ENCODE measurements around the gene SLC25A42. TPM values are rescaled to one million over a fixed set of nuclear protein-coding genes. Genes with fewer than 3 reads are reported as not detected.

Gene SLC25A42
- total and polyA plus RNA-seq, 2 donors (not counting 1 experiment from before 2014, with no cell fraction given), result 36.5 to 83.9 TPM

DNA sequence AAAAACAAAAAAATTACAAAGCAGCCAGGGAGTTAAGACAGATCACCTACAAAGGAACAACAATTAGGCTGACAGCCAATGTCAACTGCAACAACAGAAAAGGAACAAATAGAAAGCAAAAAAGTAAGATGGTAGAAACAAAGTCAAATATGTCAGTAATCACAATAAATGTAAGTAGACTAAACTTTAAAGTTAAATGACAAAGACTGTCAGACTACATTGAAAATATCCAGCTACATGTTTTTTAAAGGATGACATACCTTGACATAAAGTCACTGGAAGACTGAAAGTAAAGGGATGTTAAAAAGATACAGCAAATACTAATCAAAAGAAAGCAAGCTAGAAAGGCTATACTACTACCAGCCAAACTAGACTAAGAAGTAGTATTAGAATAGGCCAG, 59.6 kb downstream of the SLC25A42 start:
- Mint-ChIP-seq H3K27me3 (no peaks in the 10 kb centered on the region), H3K27ac (no peak overlapping the region), H3K9me3 (ENCODE audit: insufficient read depth) (peaks cover 5% of the 10 kb centered on the region), H3K4me1 (no peaks in the 10 kb centered on the region), H3K4me3 (no peak overlapping the region)
- no peaks in the 10 kb centered on the region for H3K4me1 ChIP-seq (ENCODE audit: control insufficient read depth in 2 of 2, insufficient read depth in 2 of 2, low read length in 2 of 2)
- DNase-seq (no peak), ATAC-seq (ENCODE audit: low read depth) (no peak)
- no peaks in the 10 kb centered on the region for H4K20me1 ChIP-seq (ENCODE audit: control insufficient read depth, insufficient read depth, low read length, poor library complexity, severe bottlenecking)
- no peak overlapping the region for H2AFZ ChIP-seq (ENCODE audit: insufficient read depth, low read depth, low read length, poor library complexity, severe bottlenecking)
- no peaks in the 10 kb centered on the region for H3K79me2 ChIP-seq (ENCODE audit: control insufficient read depth, insufficient read depth, low read length)
- no peak overlapping the region for H3K27ac ChIP-seq (ENCODE audit: low read length in 2 of 2)
- ChIA-PET POLR2A (no interaction called here), CTCF (interaction anchor here (0.7 kb wide), 2 partner anchors 13 to 20 kb away, joined by 3 read pairs; no protein-coding TSS in a partner anchor)
- H3K27me3 ChIP-seq (replicated peaks in 1 of 4; ENCODE audit: control extremely low read depth in 1 of 4, control insufficient read depth in 3 of 4, insufficient read depth in 4 of 4, low read length in 3 of 4), result no peaks in the 10 kb centered on the region
- TF ChIP-seq CTCF (IDR thresholded peaks at IDR 0.05), result no peak
- TF ChIP-seq EZH2 (IDR thresholded peaks at IDR 0.05; ENCODE audit: borderline replicate concordance, insufficient read depth, low read depth, low read length, poor library complexity, severe bottlenecking), result no peak
- intact Hi-C loops (cut with micrococcal nuclease), result no loop called here
- peaks cover 0 to 4% (median 3%) of the 10 kb centered on the region in 3 donors for H3K9me3 ChIP-seq (ENCODE audit: control extremely low read depth in 1 of 3, control insufficient read depth in 2 of 3, insufficient read depth in 1 of 3, low read length in 2 of 3)
- H3K4me3 ChIP-seq (ENCODE audit: control extremely low read depth in 1 of 5, extremely low read depth in 1 of 5, insufficient read depth in 1 of 5, low read depth in 2 of 5, low read length in 4 of 5), result no peak overlapping the region
- H3K9ac ChIP-seq (ENCODE audit: low read length), result no peak overlapping the region
- no peak overlapping the region for H3K4me2 ChIP-seq (replicated peaks; ENCODE audit: low read depth, low read length, poor library complexity, severe bottlenecking)
- H3K36me3 ChIP-seq (replicated peaks in 1 of 2; ENCODE audit: control extremely low read depth in 1 of 2, control insufficient read depth in 1 of 2, extremely low read depth in 1 of 2, insufficient read depth in 2 of 2, low read length in 1 of 2), result peaks cover 0 to 16% of the 10 kb centered on the region in 2 experiments

- Histone ChIP-seq H3K4me2 (replicated peaks; ENCODE audit: low read depth, low read length, poor library complexity, severe bottlenecking) (no peak overlapping the region), H3K9me3 (ENCODE audit: control extremely low read depth in 1 of 3, control insufficient read depth in 2 of 3, insufficient read depth in 1 of 3, low read length in 2 of 3) (peaks cover 0 to 4% (median 3%) of the 10 kb centered on the region in 3 donors), H4K20me1 (ENCODE audit: control insufficient read depth, insufficient read depth, low read length, poor library complexity, severe bottlenecking) (no peaks in the 10 kb centered on the region), H3K27me3 (replicated peaks in 1 of 4; ENCODE audit: control extremely low read depth in 1 of 4, control insufficient read depth in 3 of 4, insufficient read depth in 4 of 4, low read length in 3 of 4) (no peaks in the 10 kb centered on the region), H3K9ac (ENCODE audit: low read length) (no peak overlapping the region), H3K36me3 (replicated peaks in 1 of 2; ENCODE audit: control extremely low read depth in 1 of 2, control insufficient read depth in 1 of 2, extremely low read depth in 1 of 2, insufficient read depth in 2 of 2, low read length in 1 of 2) (peaks cover 0 to 8% of the 10 kb centered on the region in 2 experiments), H3K79me2 (ENCODE audit: control insufficient read depth, insufficient read depth, low read length) (no peaks in the 10 kb centered on the region), H2AFZ (ENCODE audit: insufficient read depth, low read depth, low read length, poor library complexity, severe bottlenecking) (no peak overlapping the region), H3K27ac (ENCODE audit: low read length in 2 of 2) (no peak overlapping the region), H3K4me3 (ENCODE audit: control extremely low read depth in 1 of 5, extremely low read depth in 1 of 5, insufficient read depth in 1 of 5, low read depth in 2 of 5, low read length in 4 of 5) (no peak overlapping the region), H3K4me1 (ENCODE audit: control insufficient read depth in 2 of 2, insufficient read depth in 2 of 2, low read length in 2 of 2) (no peaks in the 10 kb centered on the region)
- WGBS (ENCODE audit: insufficient coverage), result no CpG with 5 or more reads among the region's 6 CpGs
- intact Hi-C loops (cut with micrococcal nuclease), result no loop called here
- DNase-seq, result no peak
- ATAC-seq (ENCODE audit: low read depth), result no peak
- no peak for TF ChIP-seq CTCF (IDR thresholded peaks at IDR 0.05)
- no peak for TF ChIP-seq EZH2 (IDR thresholded peaks at IDR 0.05; ENCODE audit: borderline replicate concordance, insufficient read depth, low read depth, low read length, poor library complexity, severe bottlenecking)
- Mint-ChIP-seq H3K9me3 (ENCODE audit: insufficient read depth) (peaks cover 5% of the 10 kb centered on the region), H3K27ac (no peak overlapping the region), H3K4me3 (no peak overlapping the region), H3K27me3 (no peaks in the 10 kb centered on the region), H3K4me1 (no peaks in the 10 kb centered on the region)
- ChIA-PET CTCF (no interaction called here), POLR2A (no interaction called here)
Observed at GRCh38 chr19:19126102-19126501, 62.3 kb downstream of the SLC25A42 start.
